GM21619 (cell line): ENCODE data around the gene ENPEP.
"Not testable (repeated sequence)": the region's sequence is repeated elsewhere in the genome, so short reads cannot be mapped to it uniquely, and the experiment has no call there.

ENCODE experiments used
- ATAC-seq: cut with Tn5 transposase; IDR thresholded peaks from one replicate; pipeline ENCODE4 v1.9.1; 2021; ENCODE audit not compliant: unreplicated experiment

Gene ENPEP, protein sequence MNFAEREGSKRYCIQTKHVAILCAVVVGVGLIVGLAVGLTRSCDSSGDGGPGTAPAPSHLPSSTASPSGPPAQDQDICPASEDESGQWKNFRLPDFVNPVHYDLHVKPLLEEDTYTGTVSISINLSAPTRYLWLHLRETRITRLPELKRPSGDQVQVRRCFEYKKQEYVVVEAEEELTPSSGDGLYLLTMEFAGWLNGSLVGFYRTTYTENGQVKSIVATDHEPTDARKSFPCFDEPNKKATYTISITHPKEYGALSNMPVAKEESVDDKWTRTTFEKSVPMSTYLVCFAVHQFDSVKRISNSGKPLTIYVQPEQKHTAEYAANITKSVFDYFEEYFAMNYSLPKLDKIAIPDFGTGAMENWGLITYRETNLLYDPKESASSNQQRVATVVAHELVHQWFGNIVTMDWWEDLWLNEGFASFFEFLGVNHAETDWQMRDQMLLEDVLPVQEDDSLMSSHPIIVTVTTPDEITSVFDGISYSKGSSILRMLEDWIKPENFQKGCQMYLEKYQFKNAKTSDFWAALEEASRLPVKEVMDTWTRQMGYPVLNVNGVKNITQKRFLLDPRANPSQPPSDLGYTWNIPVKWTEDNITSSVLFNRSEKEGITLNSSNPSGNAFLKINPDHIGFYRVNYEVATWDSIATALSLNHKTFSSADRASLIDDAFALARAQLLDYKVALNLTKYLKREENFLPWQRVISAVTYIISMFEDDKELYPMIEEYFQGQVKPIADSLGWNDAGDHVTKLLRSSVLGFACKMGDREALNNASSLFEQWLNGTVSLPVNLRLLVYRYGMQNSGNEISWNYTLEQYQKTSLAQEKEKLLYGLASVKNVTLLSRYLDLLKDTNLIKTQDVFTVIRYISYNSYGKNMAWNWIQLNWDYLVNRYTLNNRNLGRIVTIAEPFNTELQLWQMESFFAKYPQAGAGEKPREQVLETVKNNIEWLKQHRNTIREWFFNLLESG

DNA sequence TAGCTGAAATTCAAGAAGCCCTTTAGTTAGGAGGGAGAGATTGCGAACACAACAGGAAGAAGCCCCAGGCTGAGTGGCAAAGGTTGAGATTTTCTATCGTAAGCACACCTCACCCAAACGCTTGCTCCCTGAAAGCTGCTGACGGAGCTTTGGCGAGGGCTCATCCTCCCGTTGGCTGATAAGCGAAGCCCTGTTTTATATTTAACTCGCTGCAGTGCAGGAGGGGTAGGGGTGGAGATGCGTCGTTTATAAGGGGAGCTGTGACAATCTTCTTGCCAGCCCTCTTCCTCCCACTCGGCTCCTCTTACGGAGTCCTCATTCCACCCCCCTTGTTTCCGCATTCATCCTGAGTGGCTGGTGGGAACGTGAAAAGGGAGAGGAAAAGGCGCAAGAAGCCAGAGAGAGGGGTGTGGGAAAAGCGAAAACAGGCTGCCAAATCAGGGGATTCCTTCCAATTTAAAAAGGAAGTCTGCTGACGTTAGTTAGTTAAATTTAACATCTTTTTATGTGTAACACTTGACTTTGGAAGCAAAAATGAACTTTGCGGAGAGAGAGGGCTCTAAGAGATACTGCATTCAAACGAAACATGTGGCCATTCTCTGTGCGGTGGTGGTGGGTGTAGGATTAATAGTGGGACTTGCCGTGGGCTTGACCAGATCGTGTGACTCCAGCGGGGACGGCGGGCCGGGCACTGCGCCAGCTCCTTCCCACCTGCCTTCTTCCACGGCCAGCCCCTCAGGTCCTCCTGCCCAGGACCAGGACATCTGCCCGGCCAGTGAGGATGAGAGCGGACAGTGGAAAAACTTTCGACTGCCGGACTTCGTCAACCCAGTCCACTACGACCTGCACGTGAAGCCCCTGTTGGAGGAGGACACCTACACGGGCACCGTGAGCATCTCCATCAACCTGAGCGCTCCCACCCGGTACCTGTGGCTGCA is at the start of gene ENPEP:
ENPEP (plus strand) TSS at position 275 of the 938 bp plus-strand sequence; CDS start at position 535, 260 bp downstream.
- no peak for ATAC-seq

DNA sequence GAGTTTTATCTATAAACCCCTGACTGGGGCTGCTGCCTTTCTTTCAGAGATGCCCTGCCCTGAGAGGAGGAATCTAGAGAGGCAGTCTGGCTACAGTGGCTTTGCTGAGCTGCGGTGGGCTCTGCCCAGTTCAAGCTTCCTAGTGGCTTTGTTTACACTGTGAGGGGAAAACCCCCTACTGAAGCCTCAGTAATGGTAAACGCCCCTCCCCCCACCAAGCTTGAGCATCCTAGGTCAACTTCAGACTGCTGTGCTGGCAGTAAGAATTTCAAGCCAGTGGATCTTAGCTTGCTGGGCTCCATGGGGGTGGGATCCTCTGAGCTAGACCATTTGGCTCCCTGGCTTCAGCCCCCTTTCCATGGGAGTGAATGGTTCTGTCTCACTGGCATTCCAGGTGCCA is 44.1 kb upstream of the ENPEP start:
- ATAC-seq: not testable (repeated sequence)

DNA sequence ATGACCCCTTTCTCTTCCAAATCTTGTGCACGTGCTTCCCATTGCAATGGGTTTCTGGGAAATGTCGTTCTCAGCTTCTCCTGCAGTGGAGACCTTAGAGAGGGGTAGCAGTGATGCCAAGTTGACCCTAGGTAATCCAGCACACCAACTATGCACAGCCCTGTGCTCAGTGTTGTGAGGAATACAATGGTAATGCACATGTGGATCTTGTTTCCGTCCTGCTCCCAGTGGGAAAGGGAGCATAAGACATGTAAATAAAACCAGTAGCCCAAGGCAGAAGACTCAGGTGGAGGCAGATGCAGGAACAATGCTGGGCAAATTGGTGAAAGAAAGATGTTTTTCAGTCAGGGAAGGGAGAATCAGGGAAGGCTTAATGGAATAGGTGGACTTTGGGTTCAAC is 38.7 kb upstream of the ENPEP start:
- not testable (repeated sequence) for ATAC-seq

DNA sequence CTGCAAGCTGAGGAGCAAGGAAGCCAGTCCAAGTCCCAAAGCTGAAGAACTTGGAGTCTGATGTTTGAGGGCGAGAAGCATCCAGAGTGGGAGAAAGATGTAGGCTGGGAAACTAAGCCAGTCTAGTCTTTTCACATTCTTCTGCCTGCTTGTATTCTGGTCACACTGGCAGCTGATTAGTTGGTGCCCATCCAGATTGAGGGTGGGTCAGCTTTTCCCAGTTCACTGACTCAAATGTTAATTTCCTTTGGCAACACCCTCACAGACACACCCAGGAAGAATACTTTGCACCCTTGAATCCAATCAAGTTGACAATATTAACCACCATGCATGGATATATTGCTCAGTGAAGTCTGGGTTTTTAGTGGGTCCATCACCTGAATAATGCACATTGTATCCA is 36.7 kb upstream of the ENPEP start:
- not testable (repeated sequence) for ATAC-seq

DNA sequence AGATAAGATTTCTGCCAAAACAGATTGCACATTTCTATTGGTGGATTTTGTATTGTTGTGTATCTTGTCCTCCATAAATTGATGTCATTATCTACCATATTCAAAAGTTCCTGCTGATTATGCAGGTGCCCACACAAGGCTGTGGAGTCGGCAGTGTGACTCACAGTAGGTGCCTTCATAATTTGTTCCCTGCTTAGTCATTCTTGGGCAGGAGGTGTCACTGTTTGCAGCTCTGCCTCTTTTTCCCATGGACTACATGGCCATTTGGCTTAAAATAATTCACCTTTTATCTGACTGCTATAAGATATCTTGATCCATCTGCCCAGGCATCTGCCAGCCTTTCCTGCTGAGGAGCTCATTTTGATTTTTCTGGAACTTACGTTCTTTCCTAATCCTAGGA is 33.6 kb upstream of the ENPEP start:
- no peak for ATAC-seq

DNA sequence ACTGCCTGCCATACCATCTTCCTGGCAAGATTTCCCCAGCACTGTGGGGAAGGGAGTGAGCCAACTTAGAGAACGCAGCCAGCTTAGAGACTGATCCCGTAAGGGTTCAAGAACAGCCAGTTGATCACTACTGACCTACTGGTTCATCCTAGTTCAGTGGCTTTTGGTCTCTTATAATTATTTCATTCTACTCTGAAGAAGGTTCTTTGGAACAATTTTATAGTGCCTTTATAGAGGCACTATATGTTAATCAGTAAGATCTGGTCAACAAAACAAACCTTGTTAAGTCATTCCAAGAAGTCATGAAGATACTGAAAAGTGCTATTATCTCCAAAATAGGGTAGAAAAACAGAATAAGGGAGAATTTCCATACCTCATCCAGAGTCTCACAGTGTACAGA is 33.2 kb upstream of the ENPEP start:
- no peak for ATAC-seq

DNA sequence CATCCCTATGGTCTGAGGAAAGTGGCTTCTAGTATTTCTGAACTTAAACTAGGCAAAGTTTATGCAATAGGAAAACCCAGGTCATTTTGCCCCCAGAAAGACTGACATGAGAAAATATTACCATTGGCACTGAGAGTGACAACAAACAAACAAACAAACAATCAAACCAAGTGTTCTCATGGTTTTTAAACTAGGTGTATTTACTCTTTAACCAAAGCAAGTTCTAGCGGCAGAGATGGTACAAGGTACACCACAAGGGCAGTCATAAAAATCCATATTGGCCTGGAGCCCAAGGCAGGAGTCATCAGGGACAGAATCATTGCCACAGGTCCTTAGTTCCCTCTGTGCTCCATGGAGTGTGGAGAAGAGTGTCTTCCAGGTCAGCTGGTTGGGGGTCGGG is 26.0 kb upstream of the ENPEP start:
- ATAC-seq: no peak

DNA sequence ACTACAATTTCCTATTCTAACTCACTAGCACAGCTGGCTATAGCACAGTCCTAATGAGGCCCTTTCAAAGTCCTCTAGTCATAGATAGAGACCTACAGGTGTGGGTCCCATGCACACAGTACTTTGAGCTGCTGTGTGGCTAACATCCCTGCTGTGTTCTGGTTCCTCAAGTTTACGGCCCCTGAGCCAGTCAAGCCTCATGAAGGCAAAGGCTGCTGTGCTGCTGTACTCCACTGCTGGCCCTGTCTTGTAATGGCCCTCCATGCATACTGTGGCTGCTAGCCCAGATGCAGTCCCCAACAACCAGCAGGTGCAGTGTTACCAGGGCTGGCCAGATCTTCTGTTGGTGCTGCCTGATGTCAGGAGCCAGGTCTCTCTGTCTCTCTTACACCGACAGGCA is 23.4 kb upstream of the ENPEP start:
- ATAC-seq: no peak

DNA sequence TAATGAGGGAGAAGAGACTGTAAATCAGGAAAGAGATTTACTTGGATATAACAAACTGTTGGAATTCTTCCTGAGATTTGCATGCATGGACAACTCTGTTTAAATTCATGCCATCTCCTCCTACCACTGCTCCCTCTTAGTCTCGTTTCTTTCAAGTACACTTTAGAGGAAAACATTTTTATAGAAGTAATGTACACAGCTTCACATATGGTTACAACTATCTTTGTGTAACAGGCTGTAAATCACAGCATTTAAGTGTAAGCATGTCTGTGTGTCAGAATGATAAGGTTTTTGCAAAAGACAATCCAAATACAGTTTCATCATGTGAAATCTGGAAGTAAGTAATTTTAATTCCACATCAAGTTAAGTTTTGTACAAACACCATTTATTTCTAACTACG is 21.5 kb upstream of the ENPEP start:
- ATAC-seq: no peak

DNA sequence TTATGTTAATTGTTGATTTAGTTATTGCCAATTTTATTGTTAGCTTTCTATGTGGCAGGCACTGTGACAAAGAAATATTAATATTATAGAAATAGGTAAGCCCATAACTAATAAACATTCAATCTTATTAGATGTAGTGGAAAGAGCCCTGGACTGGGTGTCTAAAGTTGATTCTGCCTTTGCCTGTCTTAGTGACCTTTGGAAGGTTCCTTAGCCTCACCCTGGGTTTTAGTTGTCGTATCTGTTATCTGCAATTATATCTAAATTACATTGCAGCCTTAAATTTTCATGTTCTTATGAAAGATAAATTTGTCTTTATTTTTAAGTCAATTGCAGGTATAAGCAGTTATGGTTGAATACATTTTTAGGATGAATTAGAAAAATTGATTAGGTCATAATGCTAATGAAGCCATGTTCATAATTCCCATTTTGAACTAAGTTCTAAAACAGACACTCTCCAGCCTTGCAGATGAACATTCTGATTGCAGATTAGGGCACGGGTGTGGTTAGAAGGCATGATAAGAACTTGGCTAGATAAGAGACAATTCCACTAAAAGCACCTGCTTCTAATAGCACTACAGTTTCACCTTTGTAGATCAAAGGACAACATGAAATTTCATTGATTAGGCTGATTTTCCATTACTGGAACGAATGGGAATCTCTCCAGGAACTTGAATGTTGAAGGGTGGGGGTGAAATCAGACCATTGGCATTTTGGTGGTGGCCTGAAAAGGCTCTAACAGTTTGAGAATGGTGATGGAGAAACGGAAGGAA is 17.3 kb upstream of the ENPEP start:
- ATAC-seq: no peak

DNA sequence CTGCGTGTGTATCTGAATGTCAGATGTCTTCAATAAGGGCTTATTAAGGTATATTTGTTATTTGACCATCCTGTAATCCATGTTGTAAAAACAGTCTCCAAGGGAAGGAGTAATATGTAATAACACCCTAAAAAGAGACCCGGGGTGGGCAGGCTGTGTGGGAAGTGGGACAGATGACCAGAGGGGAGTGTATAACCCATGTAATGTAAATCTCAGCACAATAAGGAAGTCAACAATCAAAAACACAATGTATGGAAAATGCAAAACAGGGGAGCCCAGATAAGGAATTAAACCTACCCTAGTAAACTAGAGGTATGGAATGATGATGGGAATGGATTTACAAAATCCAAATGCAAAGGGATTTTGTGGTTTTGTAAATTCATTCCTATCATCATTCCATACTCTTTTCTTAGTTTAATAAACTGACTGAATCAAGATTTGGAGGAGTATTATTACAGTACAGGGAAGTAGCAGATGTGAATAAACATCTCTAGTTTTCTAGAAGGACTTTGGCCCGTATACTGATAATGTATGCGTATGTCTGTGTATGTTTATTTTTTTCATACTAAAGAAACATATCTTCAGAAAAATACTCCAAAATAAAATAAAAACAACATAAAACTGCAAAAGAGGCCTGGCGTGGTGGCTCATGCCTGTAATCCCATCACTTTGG is 15.7 kb upstream of the ENPEP start:
- no peak for ATAC-seq

DNA sequence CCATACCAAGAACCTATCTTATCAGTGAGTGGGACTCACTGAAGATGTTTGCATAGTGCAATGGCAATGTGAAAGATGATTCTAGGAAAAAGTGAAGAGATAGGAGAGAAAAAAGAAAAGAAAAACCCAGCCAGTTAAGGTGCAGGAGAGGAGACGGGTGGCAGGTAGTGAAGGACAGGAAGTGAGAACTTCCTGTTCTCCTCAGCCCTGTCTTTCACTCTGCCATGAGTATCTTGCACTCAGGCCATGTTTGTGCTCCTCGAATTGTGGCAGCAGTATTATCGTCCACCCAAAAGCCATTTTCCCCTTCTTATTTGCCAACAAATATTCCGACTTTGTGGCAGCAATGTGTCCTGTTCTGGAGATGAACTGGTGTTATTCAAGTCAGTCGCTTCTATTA is 8.6 kb upstream of the ENPEP start:
- ATAC-seq: no peak

DNA sequence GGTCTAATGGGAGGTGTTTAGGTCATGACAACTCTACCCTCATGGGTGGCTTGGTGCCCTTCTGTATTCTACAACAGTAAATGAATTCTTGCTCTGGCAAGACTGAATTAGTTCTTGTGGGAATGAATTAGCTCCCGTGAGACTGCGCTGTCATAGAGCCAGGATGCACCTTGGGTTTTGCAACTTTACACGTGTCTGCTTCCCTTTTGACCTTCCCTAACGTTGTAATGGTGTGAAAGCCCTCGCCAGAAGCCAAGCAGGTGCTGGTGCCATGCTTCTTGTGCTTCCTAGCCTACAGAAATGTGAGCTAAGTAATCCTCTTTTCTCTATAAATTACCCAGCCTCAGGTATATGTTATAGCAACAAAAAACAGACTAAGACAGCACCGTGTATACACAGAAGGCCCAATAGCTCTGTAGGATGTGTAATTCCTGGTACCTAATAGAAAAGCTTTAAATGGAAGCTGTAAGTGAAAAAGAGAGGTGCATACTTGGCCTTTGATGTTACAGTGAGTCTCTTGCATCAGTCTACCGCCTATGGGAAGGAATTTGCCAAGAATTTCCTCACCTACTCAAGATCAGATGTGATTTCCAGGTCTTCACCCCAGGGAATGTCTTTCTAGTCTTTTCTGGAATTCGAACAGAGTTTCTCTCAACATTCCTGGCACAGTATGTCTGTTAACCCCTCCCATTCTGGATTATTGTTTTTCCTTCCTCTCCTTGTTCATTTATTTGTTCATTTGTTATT is 3.2 kb upstream of the ENPEP start:
- ATAC-seq: no peak

DNA sequence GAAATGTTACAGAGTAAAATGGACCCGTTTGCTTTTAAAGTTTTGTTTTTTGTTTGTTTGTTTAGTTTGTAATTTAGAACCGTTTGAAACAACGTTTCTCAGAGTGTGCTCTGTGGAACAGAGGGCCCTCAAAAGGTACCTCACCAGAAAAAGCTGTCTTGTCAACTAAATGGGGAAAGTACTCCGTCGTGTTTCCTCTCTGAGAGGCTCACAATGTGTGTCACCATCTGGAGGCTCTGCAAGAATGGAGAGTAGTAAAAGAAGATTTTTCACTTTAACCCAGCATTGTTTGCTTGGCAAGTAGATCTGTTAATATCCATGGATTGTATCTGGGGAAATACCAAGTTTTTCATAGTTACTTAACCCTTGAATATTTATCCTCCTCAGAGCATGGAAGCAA is 1.5 kb upstream of the ENPEP start:
- no peak for ATAC-seq

DNA sequence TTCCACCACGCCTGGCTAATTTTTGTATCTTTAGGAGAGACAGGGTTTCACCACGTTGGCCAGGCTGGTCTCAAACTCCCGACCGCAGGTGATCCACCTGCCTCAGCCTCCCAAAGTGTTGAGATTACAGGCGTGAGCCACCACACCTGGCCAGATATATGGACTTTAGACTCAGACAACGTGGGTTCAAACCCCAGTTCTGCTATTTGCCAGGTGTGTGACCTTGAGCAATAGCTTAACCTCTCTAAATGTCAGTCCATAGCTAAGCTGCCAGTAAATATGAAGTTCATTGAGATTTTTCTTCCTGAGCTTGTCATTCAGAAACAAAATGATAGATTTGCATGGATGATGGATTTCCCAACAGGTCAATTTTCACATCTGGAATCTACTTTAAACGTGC is 875 bp upstream of the ENPEP start:
- ATAC-seq: not testable (repeated sequence)

DNA sequence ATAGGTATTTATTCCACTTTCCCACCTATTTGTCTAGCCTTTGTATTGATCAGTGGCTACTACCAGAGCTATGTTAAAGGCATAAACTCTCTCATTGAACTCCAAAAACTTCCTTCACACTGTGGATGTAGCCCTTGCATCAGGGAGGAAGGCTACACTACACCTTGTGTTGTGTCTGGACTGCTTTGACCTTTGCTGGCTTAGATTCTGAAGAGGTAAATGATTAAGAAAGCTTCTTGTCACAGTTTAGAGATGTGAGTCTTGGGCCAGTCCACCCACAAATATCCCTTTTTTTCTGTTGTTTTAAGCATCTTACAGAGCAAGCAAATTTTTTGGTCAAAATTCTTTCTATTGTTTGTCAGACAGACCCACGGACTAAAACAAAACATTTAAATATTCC is 1.9 kb downstream of the ENPEP start:
- ATAC-seq: no peak

DNA sequence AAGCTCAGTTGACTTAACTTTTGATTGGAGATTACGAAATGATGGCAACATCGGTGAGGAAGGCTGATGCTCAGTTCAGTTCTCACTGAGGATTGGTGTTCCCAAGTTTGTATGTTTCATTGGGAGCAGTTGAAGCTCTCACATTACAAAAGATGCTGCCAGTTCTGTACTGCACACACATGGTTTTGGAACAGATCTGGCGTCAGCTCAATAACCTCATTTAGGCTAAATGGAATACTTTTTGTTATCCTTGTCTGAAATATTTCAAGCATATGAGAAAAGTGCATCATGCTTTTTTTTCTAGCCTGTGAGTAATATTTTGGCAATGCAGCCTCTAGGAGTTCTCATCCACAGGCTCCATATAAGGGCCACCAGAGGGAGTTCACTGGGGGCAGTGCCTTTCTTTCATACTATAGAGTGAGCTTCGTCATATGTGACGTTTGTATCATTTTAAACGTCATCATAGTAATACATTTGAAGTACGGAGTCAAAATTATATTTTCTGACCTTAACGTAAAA is 4.1 kb downstream of the ENPEP start:
- no peak for ATAC-seq

DNA sequence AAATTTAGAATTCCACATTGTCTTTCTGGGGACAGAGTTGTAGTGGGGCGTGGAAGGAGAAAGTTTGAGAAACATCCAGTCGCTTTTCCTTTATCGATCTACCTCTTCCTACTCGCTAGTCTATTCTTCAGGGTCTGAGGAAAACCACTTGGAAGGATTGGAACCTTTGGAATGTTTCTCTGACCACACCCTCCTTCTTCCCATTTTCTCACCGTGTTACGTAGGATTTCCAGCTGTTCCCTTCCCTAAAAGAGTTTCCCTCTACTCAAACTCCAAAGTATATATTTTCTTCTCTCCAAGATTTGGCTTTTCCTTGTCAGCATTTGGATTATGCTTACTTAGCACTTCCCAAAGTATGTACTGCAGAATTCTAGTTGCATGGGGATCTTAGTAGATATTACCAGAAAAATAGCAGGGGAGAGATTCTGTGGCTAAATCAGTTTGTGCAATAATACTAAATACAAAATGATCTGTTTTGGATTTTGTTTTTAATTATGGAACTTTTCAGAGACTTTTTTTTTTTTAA is 4.9 kb downstream of the ENPEP start:
- no peak for ATAC-seq
